K562 (cell line): Measurements from ENCODE around the gene SLC19A1. TPM values are rescaled to one million over a fixed set of nuclear protein-coding genes. Genes with fewer than 3 reads are reported as not detected.

Experiments
- BCOR ChIP-seq: fragments of 450-650 bp; IDR thresholded peaks from 2 replicates; pipeline ENCODE4 v1.6.1; 2016
- OTX1 ChIP-seq: fragments of 450-650 bp; formaldehyde crosslinking; IDR thresholded peaks from 2 replicates; pipeline ENCODE4 v1.4.0; 2022; ENCODE audit warnings: mild to moderate bottlenecking
- PTTG1 ChIP-seq: fragments of 450-650 bp; IDR thresholded peaks from 2 replicates; pipeline ENCODE4 v1.6.1; 2016; ENCODE audit warnings: low read depth, mild to moderate bottlenecking, missing genetic modification characterization, missing compliant biosample characterization
- SRF ChIP-seq, 2 experiments: fragments of 250-450, 450-650 bp in 1 of 2; sonication (Bioruptor Pico) in 1 of 2; sonication (generic) in 1 of 2; formaldehyde crosslinking; IDR thresholded peaks; 2 replicates each; pipeline versions ENCODE4 v1.5.0 to v1.5.1; 2020 to 2022; ENCODE audit warnings: mild to moderate bottlenecking in 1 of 2, missing genetic modification reagents in 1 of 2
- TRIM24 ChIP-seq, 2 experiments: fragments of 450-650 bp; IDR thresholded peaks; 2 replicates each; pipeline ENCODE4 v1.6.1; 2016
- ZNF668 ChIP-seq: fragments of 250-450 bp; sonication (Bioruptor Pico); IDR thresholded peaks from 2 replicates; pipeline ENCODE4 v1.8.0; 2022; ENCODE audit warnings: mild to moderate bottlenecking, inconsistent platforms
- polyA plus RNA-seq, 8 experiments: library from polyadenylated mRNA; depleted of rRNA in 4 of 8; stranded (reverse) in 5 of 8; unstranded in 3 of 8; fragments of >200 nt; fragmentation: Nextera tagmentation in 2 of 8; fragmentation: Illumina TruSeq in 1 of 8; extraction: Ambion mirVana in 2 of 8; extraction: Trizol in 1 of 8; gene quantifications; 2 replicates each; pipeline versions ENCODE4 v1.2.1 to v1.2.3, GENCODE V29; 2011 to 2014; ENCODE audit warnings: inconsistent platforms in 1 of 8, missing spikeins in 1 of 8
- total RNA-seq, 7 experiments: library from RNA; depleted of rRNA in 6 of 7; stranded (reverse); fragments of >200 nt in 6 of 7; fragmentation: Illumina TruSeq in 2 of 7; extraction: Trizol in 2 of 7; gene quantifications; 2 replicates each; pipeline versions ENCODE4 v1.2.1 to v1.2.3, GENCODE V29; 2011 to 2021; ENCODE audit warnings: low replicate concordance in 1 of 7
- TF ChIP-seq, protein P1 (sequence below), 2 experiments: fragments of 450-650 bp; IDR thresholded peaks; 2 replicates each; pipeline ENCODE4 v1.6.1; 2016
- TF ChIP-seq, protein P2 (sequence below): fragments of 450-650 bp; formaldehyde crosslinking; IDR thresholded peaks from 2 replicates; pipeline ENCODE4 v1.4.0; 2022; ENCODE audit warnings: missing genetic modification characterization
- TF ChIP-seq, protein P3 (sequence below): fragments of 450-650 bp; formaldehyde crosslinking; IDR thresholded peaks from 2 replicates; pipeline ENCODE4 v1.4.0; 2022; ENCODE audit warnings: missing genetic modification characterization

Gene SLC19A1
- total and polyA plus RNA-seq, 9 of the 15 experiments (the other 6 are each of a cell fraction or from before 2014, with no cell fraction given): 0.65 to 88.7 (median 12.0) TPM

DNA sequence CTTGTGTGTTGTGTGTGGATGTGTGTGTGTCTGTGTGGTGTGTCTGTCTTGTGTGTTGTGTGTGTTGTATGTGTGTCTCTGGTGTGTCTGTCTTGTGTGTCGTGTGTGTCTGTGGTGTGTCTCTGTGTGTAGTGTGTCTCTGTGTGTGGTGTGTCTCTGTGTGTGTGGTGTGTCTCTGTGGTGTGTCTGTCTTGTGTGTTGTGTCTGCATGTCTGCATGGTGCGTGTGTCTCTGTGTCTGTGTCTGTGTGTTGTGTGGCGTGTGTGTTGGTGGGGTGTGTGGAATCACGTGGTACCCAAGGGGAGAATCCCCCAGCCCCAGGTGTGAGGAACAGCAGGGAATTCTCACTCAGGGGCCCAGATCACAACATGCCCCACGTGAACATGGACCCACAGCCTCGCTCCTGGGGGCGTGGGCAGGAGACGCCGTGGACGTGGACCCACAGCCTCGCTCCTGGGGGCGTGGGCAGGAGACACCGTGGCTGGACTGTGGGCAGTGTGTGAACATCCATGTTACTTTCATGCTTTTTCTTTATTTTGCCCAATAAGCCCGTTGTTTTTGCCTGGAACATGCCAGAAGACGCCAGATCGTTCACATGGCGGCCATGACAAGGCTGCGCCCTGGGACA is 67.8 kb downstream of the SLC19A1 start (continued):
- TF ChIP-seq BCOR (0 out of 2 replicates have a peak, but pooled peaks have one; percentile 23), PTTG1 (tag) (no peak), SRF (CRISPR knock-in tag; IDR thresholded peaks at IDR 0.05) (no peak), OTX1 (peak; percentile 56; the same call in 1 of the 2 replicates), TRIM24 (IDR thresholded peaks at IDR 0.05) (peak in 1 of 2 experiments; percentile 46; a peak in 1 of 4 replicates), ZNF668 (CRISPR knock-in tag) (no peak)
- TF ChIP-seq, protein P1, sequence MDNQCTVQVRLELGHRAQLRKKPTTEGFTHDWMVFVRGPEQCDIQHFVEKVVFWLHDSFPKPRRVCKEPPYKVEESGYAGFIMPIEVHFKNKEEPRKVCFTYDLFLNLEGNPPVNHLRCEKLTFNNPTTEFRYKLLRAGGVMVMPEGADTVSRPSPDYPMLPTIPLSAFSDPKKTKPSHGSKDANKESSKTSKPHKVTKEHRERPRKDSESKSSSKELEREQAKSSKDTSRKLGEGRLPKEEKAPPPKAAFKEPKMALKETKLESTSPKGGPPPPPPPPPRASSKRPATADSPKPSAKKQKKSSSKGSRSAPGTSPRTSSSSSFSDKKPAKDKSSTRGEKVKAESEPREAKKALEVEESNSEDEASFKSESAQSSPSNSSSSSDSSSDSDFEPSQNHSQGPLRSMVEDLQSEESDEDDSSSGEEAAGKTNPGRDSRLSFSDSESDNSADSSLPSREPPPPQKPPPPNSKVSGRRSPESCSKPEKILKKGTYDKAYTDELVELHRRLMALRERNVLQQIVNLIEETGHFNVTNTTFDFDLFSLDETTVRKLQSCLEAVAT (IDR thresholded peaks at IDR 0.05): peak in 1 of 2 experiments; percentile 59; a peak in 1 of 4 replicates
- TF ChIP-seq, protein P2, sequence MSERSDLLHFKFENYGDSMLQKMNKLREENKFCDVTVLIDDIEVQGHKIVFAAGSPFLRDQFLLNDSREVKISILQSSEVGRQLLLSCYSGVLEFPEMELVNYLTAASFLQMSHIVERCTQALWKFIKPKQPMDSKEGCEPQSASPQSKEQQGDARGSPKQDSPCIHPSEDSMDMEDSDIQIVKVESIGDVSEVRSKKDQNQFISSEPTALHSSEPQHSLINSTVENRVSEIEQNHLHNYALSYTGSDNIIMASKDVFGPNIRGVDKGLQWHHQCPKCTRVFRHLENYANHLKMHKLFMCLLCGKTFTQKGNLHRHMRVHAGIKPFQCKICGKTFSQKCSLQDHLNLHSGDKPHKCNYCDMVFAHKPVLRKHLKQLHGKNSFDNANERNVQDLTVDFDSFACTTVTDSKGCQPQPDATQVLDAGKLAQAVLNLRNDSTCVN (CRISPR knock-in tag): 0 out of 2 replicates have a peak, but pooled peaks have one; percentile 61
- TF ChIP-seq, protein P3, sequence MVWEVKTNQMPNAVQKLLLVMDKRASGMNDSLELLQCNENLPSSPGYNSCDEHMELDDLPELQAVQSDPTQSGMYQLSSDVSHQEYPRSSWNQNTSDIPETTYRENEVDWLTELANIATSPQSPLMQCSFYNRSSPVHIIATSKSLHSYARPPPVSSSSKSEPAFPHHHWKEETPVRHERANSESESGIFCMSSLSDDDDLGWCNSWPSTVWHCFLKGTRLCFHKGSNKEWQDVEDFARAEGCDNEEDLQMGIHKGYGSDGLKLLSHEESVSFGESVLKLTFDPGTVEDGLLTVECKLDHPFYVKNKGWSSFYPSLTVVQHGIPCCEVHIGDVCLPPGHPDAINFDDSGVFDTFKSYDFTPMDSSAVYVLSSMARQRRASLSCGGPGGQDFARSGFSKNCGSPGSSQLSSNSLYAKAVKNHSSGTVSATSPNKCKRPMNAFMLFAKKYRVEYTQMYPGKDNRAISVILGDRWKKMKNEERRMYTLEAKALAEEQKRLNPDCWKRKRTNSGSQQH (CRISPR knock-in tag): peak; percentile 74; the same call in 1 of the 2 replicates
